ENCODE results near the gene PRPF6. TPM values are rescaled to one million over a fixed set of nuclear protein-coding genes. Genes with fewer than 3 reads are reported as not detected.

The PRPF6 gene
- total and polyA plus RNA-seq, 2 of the 13 experiments (the other 11 are each of a cell fraction or from before 2014, with no cell fraction given), result 63.7 to 101 TPM

GRCh38 chr20:63957004-63957689 is 23.8 kb upstream of the PRPF6 start (continued):
- TF ChIP-seq PHF20 (CRISPR knock-in tag; IDR thresholded peaks at IDR 0.05), result no peak
- TF ChIP-seq ZNF235 (CRISPR knock-in tag; IDR thresholded peaks at IDR 0.05; ENCODE audit: borderline replicate concordance), result no peak; the same call in 1 of the 2 replicates
- TF ChIP-seq ZNF713 (CRISPR knock-in tag; IDR thresholded peaks at IDR 0.05), result no peak
- TF ChIP-seq THAP9 (CRISPR knock-in tag; IDR thresholded peaks at IDR 0.05; ENCODE audit: borderline replicate concordance), result 0 out of 2 replicates have a peak, but pooled peaks have one; percentile 23
- no peak for TF ChIP-seq ZNF773 (CRISPR knock-in tag; IDR thresholded peaks at IDR 0.05; ENCODE audit: borderline replicate concordance)
- TF ChIP-seq GABPA (IDR thresholded peaks at IDR 0.05; ENCODE audit: low read depth, low read length), result no peak
- TF ChIP-seq GABPA (CRISPR knock-in tag; IDR thresholded peaks at IDR 0.05; ENCODE audit: low read depth), result peak; percentile 16; the same call in 1 of the 2 replicates
- no peak for TF ChIP-seq ZNF136 (CRISPR knock-in tag; IDR thresholded peaks at IDR 0.05; ENCODE audit: low read depth)
- TF ChIP-seq ZMAT3 (CRISPR knock-in tag; conservative IDR thresholded peaks at IDR 0.05), result no peak
- TF ChIP-seq ZBTB7A (CRISPR knock-in tag; IDR thresholded peaks at IDR 0.05), result peak; percentile 89
- no peak for TF ChIP-seq SIX4 (CRISPR knock-in tag; IDR thresholded peaks at IDR 0.05)
- TF ChIP-seq FOXJ3 (CRISPR knock-in tag; IDR thresholded peaks at IDR 0.05; ENCODE audit: borderline replicate concordance), result no peak
- peak; percentile 53; the same call in 1 of the 2 replicates for TF ChIP-seq SOX5 (CRISPR knock-in tag; IDR thresholded peaks at IDR 0.05; ENCODE audit: borderline replicate concordance)
- no peak for TF ChIP-seq PCBP2 (optimal IDR thresholded peaks at IDR 0.05; ENCODE audit: low read depth, low read length, poor library complexity, severe bottlenecking)
- no peak for TF ChIP-seq ZNF616 (CRISPR knock-in tag; IDR thresholded peaks at IDR 0.05; ENCODE audit: low read depth)
- no peak for TF ChIP-seq ZNF790 (CRISPR knock-in tag; IDR thresholded peaks at IDR 0.05; ENCODE audit: borderline replicate concordance)
- TF ChIP-seq ZNF615 (CRISPR knock-in tag; IDR thresholded peaks at IDR 0.05; ENCODE audit: borderline replicate concordance), result no peak; the same call in 1 of the 2 replicates
- peak; percentile 71; the same call in 1 of the 2 replicates for TF ChIP-seq MIER2 (CRISPR knock-in tag; IDR thresholded peaks at IDR 0.05)
- TF ChIP-seq MTA1 (CRISPR knock-in tag; IDR thresholded peaks at IDR 0.05; ENCODE audit: borderline replicate concordance), result 0 out of 2 replicates have a peak, but pooled peaks have one; percentile 59
- TF ChIP-seq ZNF292 (CRISPR knock-in tag; IDR thresholded peaks at IDR 0.05; ENCODE audit: borderline replicate concordance, low read depth), result 0 out of 2 replicates have a peak, but pooled peaks have one; percentile 24
- no peak for TF ChIP-seq HMGA1 (CRISPR knock-in tag; conservative IDR thresholded peaks at IDR 0.05)
- no peak for TF ChIP-seq ATF6 (CRISPR knock-in tag; conservative IDR thresholded peaks at IDR 0.05)
- no peak for TF ChIP-seq U2AF2 (IDR thresholded peaks at IDR 0.05; ENCODE audit: low read depth, low read length)
- peak; percentile 91 for TF ChIP-seq HOXA5 (CRISPR knock-in tag; IDR thresholded peaks at IDR 0.05)
- TF ChIP-seq REPIN1 (CRISPR knock-in tag; IDR thresholded peaks at IDR 0.05; ENCODE audit: borderline replicate concordance, low read depth), result no peak; the same call in 1 of the 2 replicates
- TF ChIP-seq CBX5 (CRISPR knock-in tag; IDR thresholded peaks at IDR 0.05; ENCODE audit: borderline replicate concordance), result peak; percentile 97; the same call in 1 of the 2 replicates
- no peak for TF ChIP-seq ZNF780A (CRISPR knock-in tag; IDR thresholded peaks at IDR 0.05)

Data from HepG2 (cell line).